ENCODE measurements around the gene CDPF1. TPM values are rescaled to one million over a fixed set of nuclear protein-coding genes. Genes with fewer than 3 reads are reported as not detected.

The CDPF1 gene
- total RNA-seq, 4 donors from 2014 or later: 3.0 to 12.4 (median 5.2) TPM

DNA sequence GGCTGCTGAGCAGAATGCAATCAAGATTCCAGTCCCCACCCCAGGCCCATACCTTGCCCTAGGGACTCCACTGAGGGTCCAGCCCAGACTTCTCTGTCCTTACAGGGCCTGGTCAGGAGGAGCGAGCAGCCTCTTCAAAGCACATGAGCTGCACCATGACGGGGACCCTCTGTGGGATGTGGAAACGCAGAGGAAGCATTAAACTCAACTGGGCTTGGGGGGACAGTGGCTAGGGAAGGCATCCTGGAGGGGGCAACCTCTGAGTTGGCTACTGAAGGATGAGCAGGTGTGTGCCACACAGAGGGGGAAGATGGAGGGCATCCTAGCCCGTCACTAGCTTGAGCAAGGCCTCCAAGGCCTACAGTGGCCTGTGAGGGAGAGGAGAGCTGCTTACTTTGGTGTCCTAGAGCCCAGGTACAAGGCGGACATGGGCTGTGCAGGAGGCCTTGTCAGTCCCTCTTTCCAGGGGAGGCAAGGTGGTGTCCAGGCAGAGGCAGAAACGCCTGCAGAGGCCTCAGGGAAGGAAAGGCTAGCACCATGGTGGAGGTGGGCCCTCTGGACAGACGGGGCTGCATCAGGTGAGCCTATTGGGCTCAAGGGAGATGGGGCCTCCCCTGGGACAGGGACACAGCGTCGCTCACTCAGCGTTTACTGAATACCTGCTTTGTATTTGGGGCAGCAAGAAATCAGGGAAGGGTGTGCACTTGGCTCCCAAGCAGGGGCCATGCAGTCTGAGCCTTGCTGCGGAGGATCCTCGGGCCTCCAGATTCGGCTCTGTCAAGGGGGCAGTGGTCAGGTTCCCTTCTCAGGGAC lies 32.0 kb upstream of the CDPF1 start:
- peaks cover 8 to 100% (median 23%) of the 10 kb centered on the region in 3 donors for H3K36me3 ChIP-seq
- 60 to 88% methylated on average over 1 to 11 of the region's 13 CpGs for WGBS, 2 donors
- intact Hi-C loops (cut with DNase I): no loop called here
- no peak overlapping the region for H3K4me3 ChIP-seq
- no peaks in the 10 kb centered on the region for H3K27me3 ChIP-seq
- TF ChIP-seq, protein P1, sequence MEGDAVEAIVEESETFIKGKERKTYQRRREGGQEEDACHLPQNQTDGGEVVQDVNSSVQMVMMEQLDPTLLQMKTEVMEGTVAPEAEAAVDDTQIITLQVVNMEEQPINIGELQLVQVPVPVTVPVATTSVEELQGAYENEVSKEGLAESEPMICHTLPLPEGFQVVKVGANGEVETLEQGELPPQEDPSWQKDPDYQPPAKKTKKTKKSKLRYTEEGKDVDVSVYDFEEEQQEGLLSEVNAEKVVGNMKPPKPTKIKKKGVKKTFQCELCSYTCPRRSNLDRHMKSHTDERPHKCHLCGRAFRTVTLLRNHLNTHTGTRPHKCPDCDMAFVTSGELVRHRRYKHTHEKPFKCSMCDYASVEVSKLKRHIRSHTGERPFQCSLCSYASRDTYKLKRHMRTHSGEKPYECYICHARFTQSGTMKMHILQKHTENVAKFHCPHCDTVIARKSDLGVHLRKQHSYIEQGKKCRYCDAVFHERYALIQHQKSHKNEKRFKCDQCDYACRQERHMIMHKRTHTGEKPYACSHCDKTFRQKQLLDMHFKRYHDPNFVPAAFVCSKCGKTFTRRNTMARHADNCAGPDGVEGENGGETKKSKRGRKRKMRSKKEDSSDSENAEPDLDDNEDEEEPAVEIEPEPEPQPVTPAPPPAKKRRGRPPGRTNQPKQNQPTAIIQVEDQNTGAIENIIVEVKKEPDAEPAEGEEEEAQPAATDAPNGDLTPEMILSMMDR (IDR thresholded peaks at IDR 0.05): no peak
- no peak for TF ChIP-seq POLR2A (IDR thresholded peaks at IDR 0.05)
- H3K9me3 ChIP-seq: no peaks in the 10 kb centered on the region
- DNase-seq: no peak
- H3K4me1 ChIP-seq: peaks cover 0 to 21% (median 0%) of the 10 kb centered on the region in 3 donors
- H3K27ac ChIP-seq: no peak overlapping the region

DNA sequence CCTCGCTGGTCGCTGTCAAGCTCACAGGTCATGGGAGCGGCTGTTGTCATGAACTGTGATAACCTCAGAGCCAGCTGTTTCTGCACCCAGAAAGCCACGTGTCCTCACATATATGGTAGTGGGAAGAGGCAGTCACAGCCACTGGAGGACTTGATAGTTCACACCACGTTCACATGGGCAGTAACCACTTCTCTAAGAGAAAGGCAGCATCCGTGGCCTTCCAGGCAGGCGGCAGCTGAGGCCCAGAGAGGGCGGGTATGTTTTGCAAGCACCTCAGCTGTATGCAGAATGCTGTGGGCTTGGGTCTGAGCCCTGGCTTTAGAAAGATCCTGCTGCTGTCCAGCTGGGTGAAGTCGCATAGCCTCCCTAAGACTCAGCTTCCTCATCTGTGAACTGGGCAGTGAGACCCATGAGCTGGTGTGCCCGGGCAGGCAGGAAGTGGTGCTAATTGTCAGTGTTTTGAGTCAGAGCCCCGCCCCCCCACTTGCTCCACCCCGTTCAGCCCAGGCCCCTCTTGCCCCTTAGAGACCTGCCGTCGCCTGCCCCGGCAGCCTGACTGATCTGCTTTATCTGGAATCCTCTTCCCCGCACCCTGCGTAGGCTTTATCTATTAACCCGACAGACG lies 31.0 kb upstream of the CDPF1 start:
- 68 to 90% methylated on average over 11 to 15 of the region's 19 CpGs for WGBS, 2 donors
- Histone ChIP-seq H3K9me3 (no peaks in the 10 kb centered on the region), H3K4me3 (no peak overlapping the region), H3K27ac (peak overlapping the region in 1 of 4 donors; percentile 38), H3K4me1 (peaks cover 0 to 21% (median 0%) of the 10 kb centered on the region in 3 donors), H3K27me3 (no peaks in the 10 kb centered on the region), H3K36me3 (peaks cover 8 to 100% (median 24%) of the 10 kb centered on the region in 3 donors)
- intact Hi-C loops (cut with DNase I): no loop called here
- TF ChIP-seq, protein P1 (IDR thresholded peaks at IDR 0.05): no peak
- no peak for TF ChIP-seq POLR2A (IDR thresholded peaks at IDR 0.05)
- DNase-seq: no peak

DNA sequence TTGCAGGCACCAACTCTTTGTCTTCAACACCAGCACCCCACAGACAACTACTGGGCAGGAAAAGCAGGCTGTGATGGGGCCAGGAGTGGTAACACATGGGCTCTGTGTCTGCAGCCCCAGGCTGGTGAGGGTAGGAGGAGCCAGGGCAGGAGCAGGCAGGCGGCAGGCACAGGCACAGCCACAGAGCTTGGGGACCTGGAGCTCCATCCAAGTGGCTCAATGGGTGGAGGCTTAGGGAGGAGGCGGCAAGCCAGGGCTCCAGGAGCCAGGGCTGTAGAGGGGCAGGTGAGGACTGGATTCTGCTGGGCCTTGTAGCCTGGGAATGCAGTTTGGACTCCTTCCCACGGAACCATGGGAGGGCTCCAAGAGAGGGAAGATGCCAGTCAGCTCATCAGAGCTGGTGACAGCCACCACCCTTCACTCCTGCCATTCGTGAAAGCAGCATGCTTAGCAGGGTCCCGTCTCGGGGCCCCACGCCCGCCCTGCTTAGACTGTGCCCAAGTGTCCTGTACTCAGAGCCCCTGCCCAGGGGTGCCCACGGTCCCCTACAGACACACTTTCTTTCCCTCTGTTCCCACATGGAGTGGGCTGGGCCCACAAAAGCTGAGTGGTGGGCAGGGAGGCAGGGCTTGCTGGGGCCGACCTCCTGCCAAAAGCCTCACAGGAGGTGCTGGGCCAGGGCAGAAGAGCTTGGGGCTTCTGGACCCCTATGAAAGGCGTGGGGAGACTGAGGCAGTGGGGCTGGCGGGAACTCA lies 30.1 kb upstream of the CDPF1 start:
- H3K4me1 ChIP-seq: peaks cover 0 to 21% (median 0%) of the 10 kb centered on the region in 3 donors
- intact Hi-C loops (cut with DNase I): no loop called here
- peak overlapping the region in 1 of 4 donors; percentile 38 for H3K27ac ChIP-seq
- H3K4me3 ChIP-seq: no peak overlapping the region
- DNase-seq: no peak
- TF ChIP-seq, protein P1 (IDR thresholded peaks at IDR 0.05): no peak
- no peak for TF ChIP-seq POLR2A (IDR thresholded peaks at IDR 0.05)
- 46 to 61% methylated on average over 7 to 12 of the region's 12 CpGs for WGBS, 2 donors
- peaks cover 8 to 100% (median 28%) of the 10 kb centered on the region in 3 donors for H3K36me3 ChIP-seq
- H3K27me3 ChIP-seq: no peaks in the 10 kb centered on the region
- H3K9me3 ChIP-seq: no peaks in the 10 kb centered on the region

DNA sequence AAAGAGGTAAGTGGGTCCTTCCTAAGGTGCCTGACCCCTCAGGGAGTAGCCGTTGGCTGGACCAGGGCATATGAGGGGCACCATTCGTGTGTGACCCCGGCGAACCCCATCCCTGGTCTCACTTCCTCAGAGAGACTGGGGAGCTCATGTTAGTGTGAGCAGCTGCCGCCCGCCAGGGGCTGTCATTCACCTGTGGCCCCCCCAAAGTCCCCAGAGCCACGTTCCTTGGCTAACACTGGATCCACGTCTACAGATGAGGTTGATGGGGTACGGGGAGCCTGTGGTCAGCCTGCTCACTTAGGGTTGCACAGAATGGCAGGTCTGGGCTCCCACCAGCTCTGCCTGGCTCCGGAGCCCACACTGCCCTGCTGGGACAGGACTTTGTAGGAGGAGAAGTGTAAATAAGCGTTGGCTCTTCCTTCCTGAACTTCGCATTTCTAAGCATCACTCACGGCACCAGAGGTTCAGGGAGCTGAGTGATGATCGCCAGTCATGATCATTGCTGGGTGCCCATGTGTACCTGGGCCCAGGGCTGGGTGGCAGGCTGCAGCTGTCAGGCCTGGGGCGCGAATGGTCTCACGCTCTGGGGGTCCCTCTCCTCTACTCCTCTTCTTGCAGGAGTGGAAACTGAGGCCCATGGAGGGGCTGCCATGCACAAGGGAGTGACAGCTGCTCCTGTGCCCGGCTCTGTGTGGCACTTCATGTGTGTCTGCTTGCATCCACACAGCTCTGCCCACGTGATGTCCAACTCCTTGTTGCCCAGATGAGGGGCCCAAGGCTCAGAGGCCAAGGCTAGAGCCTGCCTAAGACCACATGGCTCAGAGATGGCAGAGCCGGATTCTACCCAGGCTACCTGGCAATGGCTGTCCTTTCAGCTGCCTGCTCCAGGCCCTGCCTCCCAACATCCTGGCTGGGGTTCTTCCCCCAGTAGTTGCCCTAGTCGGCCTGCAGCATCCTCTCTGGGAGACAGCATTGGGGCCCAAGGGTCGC lies 28.9 kb upstream of the CDPF1 start:
- no peak for DNase-seq
- Histone ChIP-seq H3K27ac (no peak overlapping the region), H3K4me1 (peaks cover 0 to 21% (median 0%) of the 10 kb centered on the region in 3 donors), H3K4me3 (no peak overlapping the region), H3K36me3 (peaks cover 8 to 100% (median 30%) of the 10 kb centered on the region in 3 donors), H3K9me3 (no peaks in the 10 kb centered on the region), H3K27me3 (no peaks in the 10 kb centered on the region)
- TF ChIP-seq, protein P1 (IDR thresholded peaks at IDR 0.05): no peak
- TF ChIP-seq POLR2A (IDR thresholded peaks at IDR 0.05): no peak
- 91 to 92% methylated on average over 6 to 9 of the region's 22 CpGs for WGBS, 2 donors
- intact Hi-C loops (cut with DNase I): no loop called here

Data from esophagus squamous epithelium (tissue), 5 donors.